HG03025 (cell line): ENCODE data around the gene CTDSP2.
"Not testable (repeated sequence)": the region's sequence is repeated elsewhere in the genome, so short reads cannot be mapped to it uniquely, and the experiment has no call there.

Experiments
- ATAC-seq: cut with Tn5 transposase; IDR thresholded peaks from one replicate; pipeline ENCODE4 v1.9.1; 2021; ENCODE audit warnings: mild to moderate bottlenecking, moderate library complexity; ENCODE audit not compliant: unreplicated experiment, low FRiP score

The CTDSP2 gene

GRCh38 chr12:57836442-57837375 lies 9.8 kb downstream of the CTDSP2 start:
- ATAC-seq = no peak

GRCh38 chr12:57835366-57836288 lies 10.9 kb downstream of the CTDSP2 start:
- ATAC-seq = no peak

GRCh38 chr12:57834086-57834876 lies 12.2 kb downstream of the CTDSP2 start:
- ATAC-seq = no peak

- ATAC-seq = no peak
Measured at GRCh38 chr12:57833672-57834071, 12.9 kb downstream of the CTDSP2 start.

- ATAC-seq = no peak
Measured at GRCh38 chr12:57832966-57833365, 13.6 kb downstream of the CTDSP2 start.

DNA sequence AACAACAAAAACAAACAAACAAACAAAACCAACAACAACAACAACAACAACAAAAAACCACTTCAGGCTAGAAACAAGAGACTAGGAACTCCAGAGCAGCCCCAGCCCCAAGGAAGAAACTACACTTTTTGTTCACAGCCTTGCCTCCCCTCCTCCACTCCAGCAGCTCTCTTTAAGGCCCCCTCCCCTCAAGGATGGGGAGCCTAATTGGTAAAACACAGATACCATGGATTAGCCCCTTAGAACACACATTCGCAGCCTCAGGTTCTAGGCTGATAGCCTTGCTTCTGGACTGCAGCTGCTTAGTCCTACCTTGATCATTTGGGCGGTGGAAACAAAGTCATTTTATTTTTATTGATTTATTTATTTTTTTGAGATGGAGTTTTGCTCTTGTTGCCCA lies 16.1 kb downstream of the CTDSP2 start:
- ATAC-seq = no peak

DNA sequence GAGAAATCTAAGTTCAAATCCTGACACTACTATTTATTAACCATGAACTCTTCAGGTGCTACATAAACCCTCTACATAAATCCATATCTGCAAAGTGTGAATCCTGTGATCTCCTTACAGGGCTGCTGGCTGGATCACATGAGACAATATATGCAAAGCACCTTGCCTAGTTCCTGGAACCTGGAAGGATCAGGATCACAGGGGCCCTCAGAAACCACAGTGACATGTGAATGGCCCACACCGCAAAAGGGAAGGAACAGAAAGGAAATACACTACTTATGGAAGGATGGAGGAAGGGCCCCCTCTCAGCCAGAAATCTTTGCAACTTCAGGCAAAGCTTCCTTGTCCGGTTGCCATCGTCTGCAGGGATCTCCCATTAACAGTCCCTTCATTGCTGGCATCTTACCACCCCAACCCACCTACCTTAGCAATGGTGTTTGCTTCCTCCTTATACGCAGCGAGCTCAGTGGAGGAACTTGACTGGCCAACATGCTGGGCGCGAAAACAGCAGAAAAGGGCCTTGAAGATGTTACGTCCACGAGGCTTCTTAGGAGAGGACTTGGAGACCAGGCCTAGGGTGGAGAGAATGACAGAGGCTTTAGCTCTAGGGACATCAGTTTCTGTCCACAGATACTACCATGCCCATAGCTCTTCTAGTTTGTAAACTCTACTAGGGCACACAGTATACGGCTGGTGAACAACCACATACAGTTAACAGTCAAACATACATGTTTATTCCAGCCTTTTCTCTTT lies 17.3 kb downstream of the CTDSP2 start:
- ATAC-seq = no peak

GRCh38 chr12:57826966-57827365 lies 19.6 kb downstream of the CTDSP2 start:
- ATAC-seq = no peak

- ATAC-seq = no peak
Measured at GRCh38 chr12:57826400-57826799, 20.1 kb downstream of the CTDSP2 start.

DNA sequence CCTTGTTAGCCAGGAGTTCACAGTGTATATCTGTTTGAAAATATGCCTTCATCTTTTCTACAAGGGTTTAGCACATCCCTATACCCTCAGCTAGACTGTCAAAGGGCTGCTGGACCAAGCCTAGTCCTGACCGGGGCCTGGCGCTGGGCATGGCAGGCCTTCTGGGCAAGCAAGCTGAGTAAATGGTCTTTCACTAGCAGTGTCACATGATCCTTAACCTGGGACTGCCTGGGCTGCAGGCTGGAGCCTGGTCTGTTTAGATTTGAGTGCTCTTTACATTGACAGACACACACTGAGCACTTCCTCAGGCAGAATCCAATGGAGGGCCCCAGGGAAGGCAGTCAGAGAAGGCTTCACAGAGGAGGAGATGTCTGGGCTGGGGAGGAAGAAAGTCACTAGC lies 21.1 kb downstream of the CTDSP2 start:
- no peak for ATAC-seq

- ATAC-seq = no peak
Measured at GRCh38 chr12:57823908-57824640, 22.5 kb downstream of the CTDSP2 start.

DNA sequence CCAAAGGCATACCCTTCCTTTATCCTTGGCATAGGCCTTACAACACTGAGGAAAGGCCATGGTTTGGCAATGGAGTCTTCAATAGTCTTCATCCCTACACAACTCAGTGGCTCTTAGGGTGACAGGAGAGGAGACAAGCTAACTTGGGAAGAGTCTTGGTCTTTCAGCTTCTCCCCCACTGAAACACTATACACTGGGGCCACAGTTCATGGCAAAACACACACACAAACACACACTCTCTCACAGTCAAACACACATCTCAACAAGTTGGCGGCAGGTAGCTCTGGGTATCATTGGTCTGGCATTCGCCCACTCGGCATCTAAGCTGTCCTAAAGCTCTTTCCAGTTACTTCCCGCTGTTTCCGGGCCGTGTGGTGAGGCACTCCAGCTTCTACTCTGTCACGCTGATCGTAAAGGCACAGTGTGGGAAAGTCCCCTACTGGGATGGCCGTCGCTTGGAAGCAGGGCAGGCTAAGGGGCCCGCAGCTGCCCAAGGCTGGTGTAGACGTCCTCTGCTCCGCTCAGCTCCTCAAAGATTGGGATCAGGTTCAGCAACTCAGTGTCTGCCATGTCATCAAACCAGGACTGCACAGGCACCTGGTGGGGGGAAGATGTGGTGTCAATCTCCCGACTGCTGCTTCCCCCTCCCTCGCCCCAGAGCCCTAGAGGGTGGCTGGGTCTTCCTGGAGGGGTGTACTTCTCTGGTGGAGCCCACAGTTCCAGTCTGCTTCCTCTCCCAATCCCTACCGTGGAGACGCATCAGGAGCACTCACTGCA lies 23.2 kb downstream of the CTDSP2 start:
- no peak for ATAC-seq

DNA sequence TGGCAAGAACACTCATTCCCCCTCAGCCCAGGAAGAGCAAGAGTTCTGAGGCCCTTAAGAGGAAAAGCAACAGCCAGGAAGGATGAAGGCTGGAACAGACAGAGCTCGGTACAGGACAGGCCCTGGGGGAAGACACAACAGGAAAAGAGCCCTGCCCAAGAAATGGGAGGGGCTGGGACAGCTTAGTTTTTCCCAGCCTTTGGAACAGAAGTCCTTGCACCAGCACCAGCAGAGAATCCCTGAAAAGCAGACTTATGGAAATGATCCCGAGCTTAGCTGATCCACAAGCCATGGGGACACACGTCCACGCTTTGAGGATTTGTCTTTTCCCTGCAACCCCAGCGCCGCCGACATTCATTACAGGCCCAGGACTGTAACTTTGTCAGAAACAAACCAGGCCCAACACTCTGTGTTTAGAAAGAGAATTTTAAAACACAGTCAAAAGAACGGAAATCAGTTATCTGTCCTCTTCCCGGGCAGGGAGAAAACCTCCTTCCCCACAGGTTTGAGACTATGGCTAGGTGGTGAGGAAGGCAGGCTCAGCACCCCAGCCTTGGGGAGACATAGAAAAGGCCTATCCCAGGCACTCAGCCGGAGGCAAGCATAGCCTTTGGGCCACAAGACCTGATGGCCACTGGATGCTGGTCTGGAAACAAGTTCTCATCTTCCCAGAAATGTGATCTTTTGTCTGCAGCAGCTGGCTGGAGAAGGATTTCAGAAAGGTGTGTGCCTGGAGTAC lies 24.0 kb downstream of the CTDSP2 start:
- ATAC-seq = no peak

- no peak for ATAC-seq
Measured at GRCh38 chr12:57821474-57822214, 24.9 kb downstream of the CTDSP2 start.

DNA sequence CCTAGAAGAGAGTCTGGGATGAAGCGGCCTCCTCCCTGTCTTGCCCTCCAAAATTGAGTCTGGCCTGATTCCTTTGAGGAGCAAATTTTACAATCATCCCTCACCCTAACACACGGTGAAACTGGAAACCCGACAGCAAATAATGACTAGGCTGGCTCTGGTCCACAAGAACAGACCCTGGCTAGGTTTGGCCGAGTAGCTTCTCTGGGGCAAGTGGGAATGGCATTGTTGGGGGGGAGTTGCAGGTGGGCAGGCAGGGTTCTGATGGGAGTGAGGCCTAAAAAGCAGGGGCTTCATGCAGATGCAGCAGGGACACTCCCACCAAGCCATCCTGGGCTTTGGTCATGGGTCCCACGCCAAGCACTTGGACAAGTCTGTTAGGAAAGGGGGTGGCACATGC lies 25.5 kb downstream of the CTDSP2 start:
- ATAC-seq = not testable (repeated sequence)

- ATAC-seq = not testable (repeated sequence)
Measured at GRCh38 chr12:57820119-57820518, 26.4 kb downstream of the CTDSP2 start.

DNA sequence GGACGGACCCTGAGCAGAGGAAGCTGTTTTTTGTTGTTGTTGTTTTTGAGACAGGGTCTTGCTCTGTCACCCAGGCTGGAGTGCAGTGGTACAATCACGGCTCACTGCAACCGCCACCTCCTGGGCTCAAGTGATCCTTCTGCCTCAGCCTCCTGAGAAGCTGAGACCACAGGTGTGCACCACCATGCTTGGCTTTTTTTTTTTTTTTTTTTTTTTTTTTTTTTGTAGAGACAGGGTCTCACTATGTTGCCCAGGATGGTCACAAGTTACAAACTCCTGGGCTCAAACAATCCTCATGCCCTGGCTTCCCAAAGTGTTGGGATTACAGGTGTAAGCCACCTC lies 28.6 kb downstream of the CTDSP2 start:
- not testable (repeated sequence) for ATAC-seq
